ENCODE results near the gene MUS81. TPM values are rescaled to one million over a fixed set of nuclear protein-coding genes. Genes with fewer than 3 reads are reported as not detected.

Gene MUS81
- total RNA-seq, 5 donors from 2014 or later (not counting 1 experiment from before 2014, with no cell fraction given): 55.5 to 118 (median 95.6) TPM

DNA sequence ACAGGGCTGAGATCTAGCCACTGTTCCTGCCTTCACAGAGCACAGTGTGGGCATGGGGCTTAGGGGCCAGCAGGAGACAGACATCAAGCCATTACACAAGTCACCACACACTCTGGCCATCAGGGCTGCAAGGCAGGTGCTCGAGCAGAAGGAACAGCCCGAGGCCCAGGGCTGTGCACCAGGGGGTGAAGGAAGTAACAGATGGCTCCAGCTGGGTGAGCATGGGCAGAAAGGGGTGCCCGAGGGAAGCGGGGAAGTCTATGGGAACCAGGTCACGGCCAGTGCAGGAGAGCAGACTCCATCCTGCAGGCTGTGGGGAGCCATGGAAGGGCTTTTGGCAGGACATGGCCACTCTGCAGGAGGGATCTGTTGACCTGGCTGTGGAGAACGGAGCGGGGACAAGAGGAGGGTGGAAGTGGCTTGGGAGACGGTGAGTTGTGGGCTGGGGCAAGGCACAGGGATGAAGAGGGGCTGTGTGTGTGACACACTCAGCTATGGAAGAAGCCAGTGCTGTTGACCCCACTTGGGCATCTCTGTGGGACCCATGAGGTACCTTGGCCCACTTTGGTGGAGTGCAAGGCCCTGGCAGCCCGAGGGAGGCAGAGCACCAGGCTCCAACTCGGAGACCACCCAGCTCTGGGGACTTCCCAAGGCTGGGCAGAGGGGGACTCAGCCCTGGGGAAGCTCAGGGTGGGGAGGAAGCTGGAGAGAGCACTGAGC, 55.0 kb downstream of the MUS81 start:
- no peak overlapping the region for H3K4me3 ChIP-seq (ENCODE audit: control insufficient read depth in 1 of 2, extremely low read depth in 1 of 2, low read length in 1 of 2)
- no peaks in the 10 kb centered on the region for H3K9me3 ChIP-seq
- H3K27ac ChIP-seq (ENCODE audit: low read length): no peak overlapping the region
- Mint-ChIP-seq H3K4me1 (peaks cover 29 to 36% (median 29%) of the 10 kb centered on the region in 3 donors), H3K27ac (peak overlapping the region in 1 of 2 donors; percentile 2), H3K9me3 (no peaks in the 10 kb centered on the region), H3K27me3 (no peaks in the 10 kb centered on the region), H3K4me3 (no peak overlapping the region), H3K36me3 (peaks cover 7% of the 10 kb centered on the region)
- ATAC-seq (replicated peaks in 1 of 4): no peak
- ChIA-PET POLR2A (no interaction called here), CTCF (interaction anchor here in 1 of 2 donors (0.7 kb wide), 2 partner anchors 14 to 48 kb away, joined by 3 to 4 read pairs; no protein-coding TSS in a partner anchor)
- peaks cover 0 to 17% of the 10 kb centered on the region in 2 experiments for H3K27me3 ChIP-seq (replicated peaks in 1 of 2; ENCODE audit: control insufficient read depth in 2 of 2, extremely low read depth in 1 of 2, insufficient read depth in 2 of 2, low read length in 1 of 2)
- peaks cover 18 to 44% of the 10 kb centered on the region in 2 experiments for H3K4me1 ChIP-seq (ENCODE audit: control insufficient read depth in 1 of 2, extremely low read depth in 1 of 2, insufficient read depth in 2 of 2, low read length in 2 of 2)
- 87% methylated on average over 9 of the region's 10 CpGs for whole genome bisulfite sequencing (ENCODE audit: insufficient coverage)
- H3K36me3 ChIP-seq (ENCODE audit: control insufficient read depth in 2 of 2, extremely low read depth in 1 of 2, insufficient read depth in 1 of 2, low read length in 1 of 2): peaks cover 0 to 12% of the 10 kb centered on the region in 2 donors
- DNase-seq: no peak

DNA sequence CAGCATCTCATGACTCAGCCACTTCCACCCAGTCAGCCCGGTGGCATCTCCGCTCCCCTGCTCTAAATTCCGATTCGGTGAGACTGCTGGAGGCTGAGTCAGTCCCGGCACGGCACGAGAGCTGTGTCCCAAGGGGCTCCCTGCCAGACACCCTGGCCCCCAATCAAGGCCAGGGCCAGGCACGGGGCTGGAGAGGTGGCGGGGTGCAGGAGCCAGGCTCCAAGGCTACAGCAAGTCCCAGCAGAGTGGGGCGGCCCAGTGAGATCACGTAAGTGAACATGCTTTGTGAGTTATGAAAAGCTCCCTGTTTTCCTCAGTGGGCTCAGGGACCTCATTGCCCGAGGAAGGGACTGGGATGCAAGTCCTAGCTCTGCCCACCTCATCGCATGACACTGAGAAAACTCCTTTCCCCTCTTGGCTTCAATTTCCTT, 55.6 kb downstream of the MUS81 start:
- peaks cover 24 to 50% of the 10 kb centered on the region in 2 experiments for H3K4me1 ChIP-seq (ENCODE audit: control insufficient read depth in 1 of 2, extremely low read depth in 1 of 2, insufficient read depth in 2 of 2, low read length in 2 of 2)
- 80% methylated on average over 9 of the region's 13 CpGs for WGBS (ENCODE audit: insufficient coverage)
- Mint-ChIP-seq H3K9me3 (no peaks in the 10 kb centered on the region), H3K4me1 (peaks cover 31 to 42% (median 33%) of the 10 kb centered on the region in 3 donors), H3K36me3 (peaks cover 7% of the 10 kb centered on the region), H3K4me3 (no peak overlapping the region), H3K27ac (peak overlapping the region in 1 of 2 donors; percentile 64), H3K27me3 (no peaks in the 10 kb centered on the region)
- DNase-seq: no peak
- CTCF ChIA-PET: no interaction called here
- no peak overlapping the region for H3K27ac ChIP-seq (ENCODE audit: low read length)
- peaks cover 0 to 15% of the 10 kb centered on the region in 2 donors for H3K36me3 ChIP-seq (ENCODE audit: control insufficient read depth in 2 of 2, extremely low read depth in 1 of 2, insufficient read depth in 1 of 2, low read length in 1 of 2)
- peaks cover 0 to 12% of the 10 kb centered on the region in 2 experiments for H3K27me3 ChIP-seq (replicated peaks in 1 of 2; ENCODE audit: control insufficient read depth in 2 of 2, extremely low read depth in 1 of 2, insufficient read depth in 2 of 2, low read length in 1 of 2)
- POLR2A ChIA-PET: no interaction called here
- no peaks in the 10 kb centered on the region for H3K9me3 ChIP-seq
- ATAC-seq (replicated peaks in 1 of 4): no peak
- H3K4me3 ChIP-seq (ENCODE audit: control insufficient read depth in 1 of 2, extremely low read depth in 1 of 2, low read length in 1 of 2): no peak overlapping the region

Other genes starting within 250 kb of the MUS81 start
- 100 to 1,000 TPM in 2 of 5 donors, 10 to 100 TPM in 3; 60.8 to 110 (median 84.0) TPM for gene MAP3K11, start 246.2 kb upstream of the MUS81 start, total RNA-seq
- 10 to 100 TPM; 54.2 to 74.7 (median 66.8) TPM for gene PCNX3, start 244.7 kb upstream of the MUS81 start, total RNA-seq
- 100 to 1,000 TPM; 179 to 285 (median 200) TPM for gene SIPA1, start 222.3 kb upstream of the MUS81 start, total RNA-seq
- gene RELA, start 197.5 kb upstream of the MUS81 start, total RNA-seq: 100 to 1,000 TPM; 155 to 302 (median 172) TPM
- 100 to 1,000 TPM in 4 of 5 donors, 10 to 100 TPM in 1; 99.9 to 111 (median 104) TPM for gene KAT5, start 148.2 kb upstream of the MUS81 start, total RNA-seq
- gene RNASEH2C, start 139.6 kb upstream of the MUS81 start, total RNA-seq: 10 to 100 TPM; 35.8 to 77.4 (median 70.7) TPM
- 10 to 100 TPM; 17.7 to 31.6 (median 30.1) TPM for gene AP5B1, start 79.5 kb upstream of the MUS81 start, total RNA-seq
- gene OVOL1, start 73.4 kb upstream of the MUS81 start, total RNA-seq: under 1 TPM in 2 of 5 donors, not detected in 3; 0.12 to 0.13 TPM
- 1 to 10 TPM in 4 of 5 donors, under 1 TPM in 1; 0.26 to 1.4 (median 1.2) TPM for gene SNX32, start 26.5 kb upstream of the MUS81 start, total RNA-seq
- gene CFL1, start 2.3 kb upstream of the MUS81 start, total RNA-seq: 100 to 1,000 TPM; 584 to 761 (median 636) TPM
- 10 to 100 TPM in 3 of 5 donors, 1 to 10 TPM in 2; 7.0 to 14.1 (median 10.2) TPM for gene EFEMP2, start 12.4 kb downstream of the MUS81 start, total RNA-seq
- 100 to 1,000 TPM in 1 of 5 donors, 10 to 100 TPM in 4; 45.3 to 127 (median 66.4) TPM for gene CTSW, start 19.4 kb downstream of the MUS81 start, total RNA-seq
- gene FIBP, start 28.0 kb downstream of the MUS81 start, total RNA-seq: 10 to 100 TPM; 30.2 to 47.1 (median 39.2) TPM
- 10 to 100 TPM; 20.3 to 39.0 (median 37.4) TPM for gene CCDC85B, start 30.2 kb downstream of the MUS81 start, total RNA-seq
- gene FOSL1, start 40.0 kb downstream of the MUS81 start, total RNA-seq: 1 to 10 TPM in 2 of 5 donors, under 1 TPM in 3; 0.49 to 1.6 (median 0.65) TPM
- gene C11orf68, start 58.6 kb downstream of the MUS81 start, total RNA-seq: 10 to 100 TPM; 20.5 to 66.7 (median 63.3) TPM
- gene DRAP1, start 59.0 kb downstream of the MUS81 start, total RNA-seq: 100 to 1,000 TPM in 3 of 5 donors, 10 to 100 TPM in 2; 56.3 to 122 (median 107) TPM
- not detected for gene TSGA10IP, start 85.0 kb downstream of the MUS81 start, total RNA-seq
- gene SART1, start 101.3 kb downstream of the MUS81 start, total RNA-seq: 10 to 100 TPM; 70.9 to 95.2 (median 89.9) TPM
- gene EIF1AD, start 141.7 kb downstream of the MUS81 start, total RNA-seq: 100 to 1,000 TPM in 1 of 5 donors, 10 to 100 TPM in 4; 50.7 to 114 (median 58.8) TPM
- 100 to 1,000 TPM in 1 of 5 donors, 10 to 100 TPM in 4; 70.9 to 101 (median 82.6) TPM for gene BANF1, start 142.1 kb downstream of the MUS81 start, total RNA-seq
- not detected for gene CST6, start 151.6 kb downstream of the MUS81 start, total RNA-seq
- not detected for gene CATSPER1, start 166.0 kb downstream of the MUS81 start, total RNA-seq
- under 1 TPM in 1 of 5 donors, not detected in 4; 0.18 TPM for gene GAL3ST3, start 188.7 kb downstream of the MUS81 start, total RNA-seq
- 100 to 1,000 TPM; 189 to 264 (median 224) TPM for gene SF3B2, start 191.9 kb downstream of the MUS81 start, total RNA-seq
- gene PACS1, start 209.8 kb downstream of the MUS81 start, total RNA-seq: 100 to 1,000 TPM; 222 to 268 (median 236) TPM

Measured in T-cell (primary cell).